HEK293 (cell line): Measurements from ENCODE around the gene PRCD.
A peak's percentile ranks its signal among the peaks of the same experiment; 100 is the strongest.

Experiments used
- IKZF3 ChIP-seq: fragments of 450-650 bp; IDR thresholded peaks from 2 replicates; pipeline ENCODE4 v1.5.0; 2018; ENCODE audit warnings: missing biosample characterization, mild to moderate bottlenecking, missing genetic modification characterization, moderate library complexity
- OVOL3 ChIP-seq: fragments of 450-650 bp; formaldehyde crosslinking; IDR thresholded peaks from 2 replicates; pipeline ENCODE4 v1.5.1; 2016; ENCODE audit warnings: missing biosample characterization, missing genetic modification characterization
- PRDM10 ChIP-seq: fragments of 450-650 bp; formaldehyde crosslinking; IDR thresholded peaks from 2 replicates; pipeline ENCODE4 v1.5.1; 2016; ENCODE audit warnings: missing biosample characterization, missing genetic modification characterization
- RBAK ChIP-seq: fragments of 450-650 bp; formaldehyde crosslinking; IDR thresholded peaks from 2 replicates; pipeline ENCODE4 v1.5.1; 2016; ENCODE audit warnings: missing biosample characterization, missing genetic modification characterization
- ZBTB10 ChIP-seq: fragments of 450-650 bp; formaldehyde crosslinking; IDR thresholded peaks from 2 replicates; pipeline ENCODE4 v1.5.1; 2016; ENCODE audit warnings: missing biosample characterization, missing genetic modification characterization
- ZBTB21 ChIP-seq: fragments of 450-650 bp; formaldehyde crosslinking; IDR thresholded peaks from 2 replicates; pipeline ENCODE4 v1.5.1; 2017; ENCODE audit warnings: missing biosample characterization, missing genetic modification characterization
- ZNF121 ChIP-seq: fragments of 450-650 bp; formaldehyde crosslinking; IDR thresholded peaks from 2 replicates; pipeline ENCODE4 v1.5.1; 2016; ENCODE audit warnings: missing biosample characterization, missing genetic modification characterization
- ZNF138 ChIP-seq: fragments of 450-650 bp; formaldehyde crosslinking; IDR thresholded peaks from 2 replicates; pipeline ENCODE4 v1.5.1; 2016; ENCODE audit warnings: missing biosample characterization, missing genetic modification characterization, borderline replicate concordance
- ZNF146 ChIP-seq: fragments of 450-650 bp; formaldehyde crosslinking; IDR thresholded peaks from 2 replicates; pipeline ENCODE4 v1.5.1; 2016; ENCODE audit warnings: missing biosample characterization, missing genetic modification characterization
- ZNF155 ChIP-seq: fragments of 450-650 bp; formaldehyde crosslinking; IDR thresholded peaks from 2 replicates; pipeline ENCODE4 v1.5.1; 2016; ENCODE audit warnings: missing biosample characterization, missing genetic modification characterization
- ZNF19 ChIP-seq: fragments of 450-650 bp; formaldehyde crosslinking; IDR thresholded peaks from 2 replicates; pipeline ENCODE4; 2016; ENCODE audit warnings: missing biosample characterization, missing genetic modification characterization, low read depth
- ZNF223 ChIP-seq: fragments of 450-650 bp; formaldehyde crosslinking; IDR thresholded peaks from 2 replicates; pipeline ENCODE4 v1.5.1; 2016; ENCODE audit warnings: missing biosample characterization, missing genetic modification characterization
- ZNF292 ChIP-seq: fragments of 450-650 bp; formaldehyde crosslinking; IDR thresholded peaks from 2 replicates; pipeline ENCODE4 v1.5.1; 2016; ENCODE audit warnings: low read depth, missing biosample characterization, missing genetic modification characterization, borderline replicate concordance
- ZNF394 ChIP-seq: fragments of 450-650 bp; formaldehyde crosslinking; IDR thresholded peaks from 2 replicates; pipeline ENCODE4 v1.5.1; 2016; ENCODE audit warnings: missing biosample characterization, missing genetic modification characterization, mild to moderate bottlenecking, moderate library complexity, borderline replicate concordance
- ZNF426 ChIP-seq: fragments of 450-650 bp; formaldehyde crosslinking; IDR thresholded peaks from 2 replicates; pipeline ENCODE4 v1.5.1; 2017; ENCODE audit warnings: missing biosample characterization, missing genetic modification characterization, mild to moderate bottlenecking, inconsistent platforms, moderate library complexity
- ZNF629 ChIP-seq: fragments of 450-650 bp; formaldehyde crosslinking; IDR thresholded peaks from 2 replicates; pipeline ENCODE4 v1.5.1; 2017; ENCODE audit warnings: missing biosample characterization, missing genetic modification characterization
- ZNF639 ChIP-seq: fragments of 450-650 bp; formaldehyde crosslinking; IDR thresholded peaks from 2 replicates; pipeline ENCODE4 v1.5.1; 2016; ENCODE audit warnings: missing biosample characterization, missing genetic modification characterization
- ZNF660 ChIP-seq: fragments of 450-650 bp; IDR thresholded peaks from 2 replicates; pipeline ENCODE4 v1.5.1; 2018; ENCODE audit warnings: missing biosample characterization, mild to moderate bottlenecking, missing genetic modification characterization
- ZNF664 ChIP-seq: fragments of 450-650 bp; formaldehyde crosslinking; IDR thresholded peaks from 2 replicates; pipeline ENCODE4 v1.5.1; 2016; ENCODE audit warnings: missing biosample characterization, missing genetic modification characterization
- ZNF785 ChIP-seq: fragments of 450-650 bp; formaldehyde crosslinking; IDR thresholded peaks from 2 replicates; pipeline ENCODE4 v1.5.1; 2016; ENCODE audit warnings: missing biosample characterization, missing genetic modification characterization
- ZSCAN16 ChIP-seq: fragments of 450-650 bp; formaldehyde crosslinking; IDR thresholded peaks from 2 replicates; pipeline ENCODE4 v1.5.1; 2016; ENCODE audit warnings: missing biosample characterization, missing genetic modification characterization
- ZSCAN4 ChIP-seq: fragments of 450-650 bp; formaldehyde crosslinking; IDR thresholded peaks from 2 replicates; pipeline ENCODE4 v1.5.1; 2017; ENCODE audit warnings: missing biosample characterization, missing genetic modification characterization

Gene PRCD

GRCh38 chr17:76556765-76557367, 17.0 kb downstream of the PRCD start (continued):
- TF ChIP-seq ZNF394 (tag by site-specific recombination) (0 out of 2 replicates have a peak, but pooled peaks have one; percentile 22), ZNF664 (tag by site-specific recombination) (peak; percentile 96), ZNF146 (tag by site-specific recombination) (no peak), RBAK (tag by site-specific recombination) (no peak), ZNF19 (tag by site-specific recombination) (no peak), ZNF785 (no peak), ZNF223 (tag by site-specific recombination) (peak; percentile 41; the same call in 1 of the 2 replicates), ZNF639 (peak; percentile 19; the same call in 1 of the 2 replicates), ZNF660 (tag by site-specific recombination) (no peak), ZSCAN4 (tag by site-specific recombination) (0 out of 2 replicates have a peak, but pooled peaks have one; percentile 7), OVOL3 (tag by site-specific recombination) (no peak), IKZF3 (no peak), ZSCAN16 (no peak), ZNF138 (tag by site-specific recombination) (no peak), ZNF426 (tag by site-specific recombination) (no peak), ZNF292 (peak; percentile 10; the same call in 1 of the 2 replicates), ZBTB10 (peak; percentile 68; the same call in 1 of the 2 replicates), PRDM10 (tag by site-specific recombination) (peak; percentile 47), ZNF121 (tag by site-specific recombination) (0 out of 2 replicates have a peak, but pooled peaks have one; percentile 32), ZNF155 (tag by site-specific recombination) (no peak), ZBTB21 (tag by site-specific recombination) (0 out of 2 replicates have a peak, but pooled peaks have one; percentile 43), ZNF629 (tag by site-specific recombination) (no peak)
